Memory B cell (primary cell): ENCODE measurements around the gene CXorf66.
"Not testable (repeated sequence)": the region's sequence is repeated elsewhere in the genome, so short reads cannot be mapped to it uniquely, and the experiment has no call there.

Experiments
- ATAC-seq: fragments of 150-1000 bp; cut with Tn5 transposase; 2 replicates; pipeline ENCODE4 v1.10.0; 2021; ENCODE audit warnings: low read depth, mild to moderate bottlenecking, moderate library complexity
- DNase-seq, 2 donors: peaks; one replicate each; pipeline ENCODE4 v3.0.0; 2022; ENCODE audit warnings: low spot score in 2 of 2
- H3K27ac Mint-ChIP-seq: one replicate; pipeline ENCODE4 v1.8.0; 2022; ENCODE audit warnings: mild to moderate bottlenecking, moderate library complexity, mixed read lengths
- H3K27me3 Mint-ChIP-seq: one replicate; pipeline ENCODE4 v1.8.0; 2022; ENCODE audit warnings: mixed read lengths
- H3K36me3 Mint-ChIP-seq: one replicate; pipeline ENCODE4 v1.8.0; 2022; ENCODE audit warnings: mild to moderate bottlenecking, mixed read lengths
- H3K4me1 Mint-ChIP-seq: one replicate; pipeline ENCODE4 v1.8.0; 2022; ENCODE audit warnings: mixed read lengths
- H3K4me3 Mint-ChIP-seq: one replicate; pipeline ENCODE4 v1.8.0; 2022; ENCODE audit warnings: mild to moderate bottlenecking, moderate library complexity, mixed read lengths
- H3K9me3 Mint-ChIP-seq: one replicate; pipeline ENCODE4 v1.8.0; 2022; ENCODE audit warnings: mixed read lengths

Gene CXorf66

GRCh38 chrX:139932901-139933796 lies 32.2 kb downstream of the CXorf66 start, which contains the start of gene ATP11C:
TSS of gene ATP11C (minus strand) at chrX:139933053. CDS start at chrX:139932042, 1,011 bp downstream.
- Mint-ChIP-seq H3K36me3 (no peaks in the 10 kb centered on the region), H3K27ac (peak within 1 kb of the TSS; percentile 97), H3K4me3 (peak within 1 kb of the TSS; percentile 91), H3K4me1 (peaks cover 7% of the 10 kb centered on the region), H3K9me3 (no peaks in the 10 kb centered on the region), H3K27me3 (no peaks in the 10 kb centered on the region)
- DNase-seq: peak; percentile 67 to 69
- peak; percentile 78 for ATAC-seq

- H3K27me3 Mint-ChIP-seq: no peaks in the 10 kb centered on the region
- DNase-seq: peak; percentile 20 to 44
- peak overlapping the region; percentile 91 for H3K4me3 Mint-ChIP-seq
- ATAC-seq: peak; percentile 39
- H3K36me3 Mint-ChIP-seq: no peaks in the 10 kb centered on the region
- H3K4me1 Mint-ChIP-seq: peaks cover 7% of the 10 kb centered on the region
- peak overlapping the region; percentile 97 for H3K27ac Mint-ChIP-seq
- H3K9me3 Mint-ChIP-seq: no peaks in the 10 kb centered on the region
These were observed 33.0 kb downstream of the CXorf66 start for GRCh38 chrX:139932073-139932900.

- Mint-ChIP-seq H3K36me3 (no peaks in the 10 kb centered on the region), H3K27me3 (no peaks in the 10 kb centered on the region), H3K4me3 (peak overlapping the region; percentile 84), H3K9me3 (no peaks in the 10 kb centered on the region), H3K27ac (no peak overlapping the region), H3K4me1 (peaks cover 7% of the 10 kb centered on the region)
- DNase-seq (no peak), ATAC-seq (no peak)
These were observed 33.7 kb downstream of the CXorf66 start for GRCh38 chrX:139931646-139932072.

- Mint-ChIP-seq H3K27me3 (no peaks in the 10 kb centered on the region), H3K4me3 (peak overlapping the region; percentile 84), H3K36me3 (no peaks in the 10 kb centered on the region), H3K9me3 (no peaks in the 10 kb centered on the region), H3K27ac (no peak overlapping the region), H3K4me1 (peaks cover 7% of the 10 kb centered on the region)
- no peak for ATAC-seq
- DNase-seq: peak in 1 of 2 donors; percentile 11
These were observed 34.2 kb downstream of the CXorf66 start for GRCh38 chrX:139930916-139931645.

- H3K4me3 Mint-ChIP-seq: peak overlapping the region; percentile 84
- peaks cover 7% of the 10 kb centered on the region for H3K4me1 Mint-ChIP-seq
- H3K27ac Mint-ChIP-seq: no peak overlapping the region
- no peaks in the 10 kb centered on the region for H3K27me3 Mint-ChIP-seq
- H3K36me3 Mint-ChIP-seq: no peaks in the 10 kb centered on the region
- ATAC-seq: no peak
- no peak for DNase-seq
- no peaks in the 10 kb centered on the region for H3K9me3 Mint-ChIP-seq
These were observed 34.9 kb downstream of the CXorf66 start for GRCh38 chrX:139930401-139930800.

- DNase-seq (no peak), ATAC-seq (no peak)
- Mint-ChIP-seq H3K4me1 (peaks cover 7% of the 10 kb centered on the region), H3K4me3 (no peak overlapping the region), H3K27me3 (no peaks in the 10 kb centered on the region), H3K36me3 (no peaks in the 10 kb centered on the region), H3K27ac (no peak overlapping the region), H3K9me3 (no peaks in the 10 kb centered on the region)
These were observed 35.4 kb downstream of the CXorf66 start for GRCh38 chrX:139929876-139930275.

- Mint-ChIP-seq H3K4me3 (no peak overlapping the region), H3K4me1 (peaks cover 17% of the 10 kb centered on the region), H3K36me3 (peaks cover 11% of the 10 kb centered on the region), H3K9me3 (no peaks in the 10 kb centered on the region), H3K27me3 (no peaks in the 10 kb centered on the region), H3K27ac (no peak overlapping the region)
- DNase-seq: no peak
- ATAC-seq: no peak
These were observed 40.6 kb downstream of the CXorf66 start for GRCh38 chrX:139924696-139925095.

GRCh38 chrX:139924069-139924695 lies 41.1 kb downstream of the CXorf66 start:
- ATAC-seq: no peak
- DNase-seq: no peak
- H3K36me3 Mint-ChIP-seq: peaks cover 11% of the 10 kb centered on the region
- no peak overlapping the region for H3K4me3 Mint-ChIP-seq
- H3K27ac Mint-ChIP-seq: no peak overlapping the region
- H3K9me3 Mint-ChIP-seq: no peaks in the 10 kb centered on the region
- H3K4me1 Mint-ChIP-seq: peaks cover 17% of the 10 kb centered on the region
- H3K27me3 Mint-ChIP-seq: no peaks in the 10 kb centered on the region

GRCh38 chrX:139921142-139921541 lies 44.2 kb downstream of the CXorf66 start:
- Mint-ChIP-seq H3K4me1 (peaks cover 19% of the 10 kb centered on the region), H3K27ac (peak overlapping the region; percentile 69), H3K36me3 (peaks cover 11% of the 10 kb centered on the region)
- not testable (repeated sequence) for H3K4me3 Mint-ChIP-seq, DNase-seq, H3K27me3 Mint-ChIP-seq, H3K9me3 Mint-ChIP-seq, ATAC-seq

- Mint-ChIP-seq H3K27me3 (no peaks in the 10 kb centered on the region), H3K9me3 (no peaks in the 10 kb centered on the region), H3K36me3 (peaks cover 11% of the 10 kb centered on the region), H3K27ac (peak overlapping the region; percentile 69), H3K4me1 (peaks cover 19% of the 10 kb centered on the region), H3K4me3 (no peak overlapping the region)
- ATAC-seq: no peak
- no peak for DNase-seq
These were observed 45.0 kb downstream of the CXorf66 start for GRCh38 chrX:139920316-139920715.

GRCh38 chrX:139914421-139914820 lies 50.9 kb downstream of the CXorf66 start:
- Mint-ChIP-seq H3K27me3 (no peaks in the 10 kb centered on the region), H3K27ac (no peak overlapping the region), H3K4me1 (peaks cover 16% of the 10 kb centered on the region), H3K36me3 (no peaks in the 10 kb centered on the region), H3K9me3 (no peaks in the 10 kb centered on the region), H3K4me3 (no peak overlapping the region)
- DNase-seq (no peak), ATAC-seq (no peak)

- no peak overlapping the region for H3K27ac Mint-ChIP-seq
- H3K36me3 Mint-ChIP-seq: peaks cover 5% of the 10 kb centered on the region
- ATAC-seq (no peak), DNase-seq (no peak)
- no peak overlapping the region for H3K4me3 Mint-ChIP-seq
- H3K9me3 Mint-ChIP-seq: no peaks in the 10 kb centered on the region
- H3K27me3 Mint-ChIP-seq: no peaks in the 10 kb centered on the region
- peaks cover 23% of the 10 kb centered on the region for H3K4me1 Mint-ChIP-seq
These were observed 55.6 kb downstream of the CXorf66 start for GRCh38 chrX:139909712-139910111.

GRCh38 chrX:139907078-139907477 lies 58.2 kb downstream of the CXorf66 start:
- Mint-ChIP-seq H3K36me3 (peaks cover 6% of the 10 kb centered on the region), H3K4me3 (no peak overlapping the region), H3K27me3 (no peaks in the 10 kb centered on the region), H3K27ac (no peak overlapping the region), H3K4me1 (peaks cover 28% of the 10 kb centered on the region), H3K9me3 (no peaks in the 10 kb centered on the region)
- no peak for DNase-seq
- ATAC-seq: no peak
